SHP77 (cell line): ENCODE results near the gene TNFRSF14.
"Not testable (repeated sequence)": the region's sequence is repeated elsewhere in the genome, so short reads cannot be mapped to it uniquely, and the experiment has no call there.

ENCODE experiments used
- DNase-seq, 2 experiments: peaks; one replicate each; lab custom pipeline; 2025; lab: John Stamatoyannopoulos, UW

TNFRSF14 gene

DNA sequence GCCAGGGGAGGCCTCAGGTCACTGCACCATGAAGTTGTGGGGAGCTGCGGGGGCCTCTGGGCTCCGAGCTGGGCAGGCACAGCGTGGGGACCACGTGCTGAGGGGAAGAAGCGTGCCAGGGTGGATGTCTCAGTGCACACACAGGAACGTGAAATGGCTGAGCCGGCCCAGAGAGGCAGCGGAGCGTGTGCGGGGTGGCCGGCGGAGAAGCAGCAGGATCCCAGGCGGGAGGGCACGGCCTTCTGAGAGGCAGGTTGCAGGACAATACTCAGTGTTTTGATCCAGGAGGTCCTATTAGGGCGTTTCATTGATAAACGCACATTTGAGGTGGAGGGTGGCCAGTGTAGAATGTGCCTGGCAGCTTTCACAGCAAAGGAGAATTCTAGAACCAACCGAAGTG lies 12.9 kb downstream of the TNFRSF14 start:
- DNase-seq = no peak

DNA sequence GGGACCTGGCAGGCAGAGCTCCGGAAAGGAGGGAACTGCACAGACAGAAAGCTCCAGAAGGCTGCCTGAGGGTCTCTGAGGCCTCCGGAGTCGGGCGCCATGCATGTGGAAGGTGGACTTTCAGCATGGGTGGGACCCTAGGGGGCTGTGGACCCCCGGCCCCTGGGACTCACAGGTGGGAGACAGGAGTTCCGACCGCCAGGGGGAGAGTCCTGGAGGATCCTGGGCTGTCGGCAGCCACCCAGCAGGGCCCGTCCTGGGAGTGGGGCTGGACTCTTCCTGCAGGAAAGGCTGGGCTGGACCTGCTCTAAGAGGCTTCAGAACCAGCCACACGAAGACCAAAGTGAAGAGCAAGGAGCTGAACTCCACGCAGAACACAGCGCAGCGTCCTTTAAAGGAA lies 13.5 kb downstream of the TNFRSF14 start:
- not testable (repeated sequence) for DNase-seq

DNA sequence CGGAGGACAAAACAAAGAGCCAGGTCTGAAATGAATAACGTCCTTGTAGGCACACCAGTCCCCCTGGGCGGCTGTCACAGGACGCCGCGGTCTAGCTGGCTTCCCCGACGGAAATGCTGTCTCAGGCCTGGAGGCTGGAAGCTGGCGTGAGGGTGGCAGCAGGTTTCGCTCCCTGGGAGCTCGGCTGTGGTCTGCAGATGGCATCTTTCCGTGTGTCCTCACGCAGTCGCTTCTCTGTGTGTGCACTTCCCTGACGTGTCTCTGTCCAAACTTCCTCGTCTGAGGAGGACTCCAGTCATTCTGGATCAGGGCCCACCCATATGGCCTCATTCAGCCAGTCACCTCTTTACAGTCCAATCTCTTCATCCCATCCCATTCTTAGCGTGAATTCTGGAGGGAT lies 14.2 kb downstream of the TNFRSF14 start:
- DNase-seq = no peak

DNA sequence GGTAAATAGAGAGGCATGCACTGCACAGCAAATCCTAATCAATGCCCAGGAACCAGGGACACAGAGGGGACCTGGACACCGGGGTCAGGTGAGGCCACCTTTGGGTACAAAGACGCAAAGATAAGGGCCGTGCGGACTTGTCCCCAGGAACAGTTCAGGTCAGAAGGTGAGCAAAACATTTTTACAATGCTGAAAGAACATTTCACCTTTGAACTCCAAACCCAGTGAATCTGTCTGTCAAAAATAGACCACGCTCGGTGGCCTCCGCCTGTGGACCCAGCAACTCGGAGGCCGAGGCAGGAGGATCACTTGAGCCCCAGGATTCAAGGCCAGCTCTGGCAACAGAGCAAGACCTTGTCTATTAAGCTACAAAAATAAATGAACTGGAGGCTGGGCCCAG lies 15.2 kb downstream of the TNFRSF14 start:
- no peak for DNase-seq

DNA sequence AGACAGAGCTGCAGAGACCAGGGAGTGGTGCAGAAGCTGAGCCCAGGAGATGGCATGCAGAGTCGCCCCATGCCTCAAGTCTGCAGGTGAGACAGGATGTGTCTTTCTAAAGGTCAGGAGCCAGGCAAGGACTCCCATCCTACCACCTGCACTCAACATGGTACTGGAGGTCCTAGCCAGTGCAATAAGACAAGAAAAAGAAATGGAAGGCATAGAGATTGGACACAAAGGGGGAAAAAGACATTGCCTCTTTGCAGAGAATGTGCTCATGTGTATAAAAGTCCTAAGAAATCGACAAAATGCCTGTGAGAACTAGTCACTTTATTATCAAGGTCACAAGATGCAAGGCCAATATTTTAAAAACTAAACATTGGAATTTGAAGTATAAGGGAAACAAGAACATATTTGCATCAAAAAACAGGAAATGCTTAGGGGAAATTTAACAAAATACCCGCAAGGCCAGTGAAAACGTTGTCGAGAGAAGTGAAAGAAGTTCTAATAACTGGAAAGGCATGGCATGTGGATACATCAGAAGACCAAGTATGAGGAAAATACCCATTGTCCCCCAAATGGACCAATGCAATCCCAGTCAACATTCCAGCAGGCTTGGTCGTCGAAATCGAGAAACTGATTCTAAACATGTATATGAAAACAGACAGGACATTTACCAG lies 17.2 kb downstream of the TNFRSF14 start:
- no peak for DNase-seq

DNA sequence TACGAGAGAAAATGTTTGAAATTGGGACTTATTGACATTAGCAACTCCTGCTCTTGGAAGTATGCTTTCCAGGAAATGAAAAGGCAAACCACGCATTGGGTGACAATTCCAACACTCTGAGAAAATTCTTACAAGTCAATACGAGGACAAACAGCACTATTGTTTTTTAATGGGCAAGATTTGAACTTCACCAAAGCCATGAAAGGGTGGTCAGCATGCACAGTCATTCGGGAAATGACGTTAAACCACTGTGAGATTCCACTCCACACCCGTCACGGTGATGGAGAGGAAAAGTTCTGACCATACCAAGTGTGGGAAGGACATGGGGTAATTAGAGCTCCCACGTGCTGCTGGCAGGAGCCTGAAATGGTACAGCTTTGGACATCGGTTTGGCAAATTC lies 18.2 kb downstream of the TNFRSF14 start:
- DNase-seq = no peak

DNA sequence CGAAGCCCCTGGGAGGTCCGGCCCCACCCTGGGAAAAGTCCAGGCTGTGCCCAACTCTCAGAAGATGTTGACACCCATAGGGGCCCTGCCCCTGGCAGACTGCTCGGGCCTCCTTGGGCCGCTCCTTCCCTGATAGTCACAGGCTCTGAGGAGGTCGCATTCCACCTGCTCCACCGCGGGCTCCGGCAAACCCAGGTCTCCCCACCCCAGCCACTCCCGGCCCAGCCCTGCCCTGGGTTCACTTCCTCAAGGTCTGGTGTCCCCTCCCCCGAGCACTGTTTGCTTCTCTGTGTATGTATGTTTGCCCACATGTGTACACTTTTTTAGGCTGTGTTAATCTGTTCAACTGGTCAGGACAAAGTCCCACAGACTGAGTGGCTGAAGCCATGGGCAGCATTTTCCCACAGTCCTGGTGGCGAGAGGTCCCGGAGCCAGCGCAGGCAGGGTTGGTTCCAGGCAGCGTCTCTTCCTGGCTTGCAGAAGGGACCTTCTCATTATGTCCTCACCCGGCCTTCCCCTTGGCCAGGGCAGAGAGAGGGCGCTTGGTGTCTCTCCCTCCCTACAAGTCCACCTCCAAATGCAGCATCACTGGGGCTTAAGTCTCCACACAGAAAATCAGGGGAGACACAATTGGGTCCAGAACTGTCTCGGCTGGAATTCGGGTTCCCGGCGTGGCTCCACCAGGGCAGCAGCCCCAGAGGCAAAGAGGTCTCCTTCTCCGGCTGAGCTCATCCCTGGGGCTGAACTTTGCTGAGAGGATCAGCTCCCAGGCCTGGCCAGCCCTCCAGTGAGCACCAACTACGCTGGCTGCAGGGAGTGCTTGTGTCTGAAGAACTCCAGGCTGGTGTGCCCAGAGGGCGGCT lies 19.9 kb downstream of the TNFRSF14 start:
- no peak for DNase-seq

DNA sequence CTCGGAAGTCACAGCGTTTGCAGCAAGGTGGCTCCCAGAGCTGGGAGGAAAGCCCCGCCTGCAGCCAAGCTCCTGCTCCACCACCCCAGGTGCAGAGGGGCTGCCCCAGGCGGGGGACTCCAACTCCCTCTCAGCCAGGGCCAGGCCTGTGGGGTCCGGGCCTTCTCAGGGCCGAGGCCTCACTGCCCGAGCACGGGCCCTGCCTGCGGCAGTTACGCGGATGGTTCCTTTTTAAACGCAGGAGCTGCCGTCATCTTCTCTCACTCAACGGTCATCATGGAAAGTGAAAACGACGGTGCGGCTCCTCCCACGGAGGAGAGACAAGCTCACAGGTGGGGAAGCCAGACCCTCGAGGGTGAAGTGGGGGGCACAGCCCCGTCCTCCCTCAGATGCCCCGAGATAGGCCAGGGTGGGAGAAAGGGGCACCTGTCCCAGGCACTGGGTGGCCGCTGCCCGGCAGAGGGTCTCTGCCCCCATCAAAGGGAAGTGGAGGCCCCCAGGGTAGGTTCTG lies 21.4 kb downstream of the TNFRSF14 start:
- DNase-seq = not testable (repeated sequence)

DNA sequence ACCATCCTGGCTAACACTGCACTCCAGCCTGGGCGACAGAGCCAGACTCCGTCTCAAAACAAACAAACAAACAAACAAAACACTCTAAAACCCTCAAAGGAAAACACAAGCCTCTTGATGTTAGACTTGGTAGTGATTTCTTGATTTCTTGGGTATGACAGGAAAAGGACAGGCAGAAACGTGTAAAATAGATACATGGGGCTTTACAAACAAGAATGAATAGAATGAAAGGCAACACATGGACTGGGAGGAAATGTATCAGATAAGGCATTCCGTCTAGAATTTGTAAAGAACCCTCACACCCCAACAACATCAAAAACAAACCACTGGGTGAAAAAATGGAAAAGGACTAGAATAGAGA lies 22.6 kb downstream of the TNFRSF14 start:
- no peak for DNase-seq

DNA sequence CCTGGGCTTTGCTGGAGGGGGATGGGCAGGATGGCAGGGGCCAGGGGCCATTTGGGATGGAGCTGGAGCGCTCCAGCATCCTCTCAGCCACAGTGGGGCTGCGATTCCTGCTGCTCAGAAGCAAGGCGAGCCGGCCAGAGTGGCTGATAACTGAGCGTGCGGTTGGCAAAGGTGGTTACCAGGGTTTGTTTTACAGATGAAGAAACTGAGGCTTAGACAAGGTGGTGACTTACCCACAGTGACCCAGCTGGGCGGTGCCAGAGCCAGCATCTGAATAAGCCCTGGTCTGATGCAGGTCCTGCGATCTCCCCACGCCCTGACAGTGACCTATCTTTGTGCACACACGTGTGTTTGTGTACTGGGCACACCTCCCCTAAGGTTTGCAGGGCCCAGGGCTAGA lies 24.5 kb downstream of the TNFRSF14 start:
- DNase-seq = no peak

DNA sequence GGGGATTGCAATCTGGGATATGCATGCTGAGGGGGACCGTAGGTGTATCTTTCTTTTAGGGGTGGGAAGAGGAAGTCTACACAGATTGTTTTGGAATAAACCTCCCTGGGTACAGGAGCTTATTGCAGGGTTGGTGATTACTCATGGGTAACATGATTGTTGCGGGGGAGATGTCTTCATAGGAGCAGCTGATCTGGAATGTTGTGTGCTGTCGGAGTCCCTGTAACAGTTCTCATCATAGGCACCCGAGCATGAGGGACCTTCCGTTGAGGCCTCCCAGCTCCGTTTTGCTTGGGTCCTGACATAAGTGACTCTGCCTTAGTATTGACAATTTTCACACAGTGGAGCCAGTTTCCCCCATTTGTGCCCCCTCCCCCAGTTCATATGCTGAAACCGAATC lies 26.2 kb downstream of the TNFRSF14 start:
- DNase-seq = no peak

DNA sequence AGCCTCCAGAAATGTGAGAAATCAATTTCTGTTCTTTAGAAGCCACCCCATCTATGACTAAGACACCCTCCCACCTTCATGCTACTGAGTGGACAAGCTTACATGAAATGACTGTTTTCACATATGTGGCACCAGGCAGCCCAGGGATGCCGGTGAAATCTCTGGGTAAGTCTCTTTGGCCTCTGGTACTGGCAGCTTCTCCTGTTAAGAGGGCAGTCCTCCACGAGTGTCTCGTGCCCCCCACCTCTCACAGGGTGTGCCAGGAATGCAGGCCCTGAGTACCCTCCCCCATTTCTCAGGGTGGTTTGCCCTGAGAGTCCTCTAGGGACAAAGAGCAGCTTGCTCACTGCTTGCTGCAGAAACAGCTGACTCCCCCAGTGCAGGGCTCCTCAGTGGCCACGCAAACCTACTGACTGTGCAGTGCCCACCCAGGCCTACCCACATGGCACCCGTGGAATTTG lies 27.2 kb downstream of the TNFRSF14 start:
- no peak for DNase-seq

DNA sequence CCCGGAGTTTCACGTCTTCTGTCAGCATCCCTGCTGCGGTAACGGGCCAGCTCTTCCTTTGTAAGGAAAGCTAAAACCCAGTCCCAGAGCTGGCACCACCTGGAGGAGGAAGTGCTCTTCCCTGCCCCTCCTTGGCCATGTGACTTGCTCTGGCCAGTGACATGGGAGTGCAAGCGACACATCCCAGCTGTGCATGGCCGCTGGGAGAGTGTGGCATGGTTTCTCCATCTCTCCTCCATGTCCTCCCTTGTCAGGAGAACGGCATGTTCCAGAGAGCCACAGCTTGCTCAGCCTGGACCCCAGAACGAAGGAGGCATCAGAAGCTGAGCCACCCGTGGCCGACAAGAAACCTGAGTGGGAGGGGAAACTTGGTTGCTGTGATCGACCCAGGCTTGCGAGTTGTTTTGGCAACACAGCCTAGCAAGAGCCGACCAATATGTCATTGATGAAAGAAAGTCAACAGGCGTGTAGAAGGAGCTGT lies 27.7 kb downstream of the TNFRSF14 start:
- peak; percentile 56 to 77 for DNase-seq

DNA sequence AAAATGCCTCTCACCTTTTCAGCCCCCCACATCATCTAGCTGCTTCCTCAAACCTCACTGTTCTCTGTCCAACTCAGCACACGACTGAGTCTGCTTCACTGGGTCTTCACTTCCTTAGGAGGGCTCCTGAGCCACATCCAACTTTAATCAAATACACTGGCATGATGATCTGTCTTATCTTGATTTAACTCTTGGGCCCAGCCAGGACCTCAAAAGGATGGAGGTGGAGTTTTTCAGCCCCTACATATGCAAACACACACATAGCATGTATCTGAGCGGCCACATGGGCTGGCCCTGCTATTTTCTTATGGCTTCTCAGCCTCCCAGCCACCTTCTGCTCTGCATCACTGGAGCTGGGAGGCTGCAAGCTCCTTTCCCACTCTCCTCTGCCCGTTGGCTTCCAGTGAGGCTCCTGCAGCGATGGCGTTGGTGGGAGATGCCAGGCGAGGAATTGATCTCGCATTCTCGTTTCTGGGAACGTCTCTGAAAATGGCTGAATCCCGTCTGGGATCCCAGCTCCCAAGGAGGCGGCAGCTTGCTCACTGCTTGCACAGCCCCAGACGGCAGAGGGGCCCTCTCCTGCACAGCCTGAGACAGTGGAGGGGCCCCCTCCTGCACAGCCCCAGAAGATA lies 28.6 kb downstream of the TNFRSF14 start:
- DNase-seq = no peak

DNA sequence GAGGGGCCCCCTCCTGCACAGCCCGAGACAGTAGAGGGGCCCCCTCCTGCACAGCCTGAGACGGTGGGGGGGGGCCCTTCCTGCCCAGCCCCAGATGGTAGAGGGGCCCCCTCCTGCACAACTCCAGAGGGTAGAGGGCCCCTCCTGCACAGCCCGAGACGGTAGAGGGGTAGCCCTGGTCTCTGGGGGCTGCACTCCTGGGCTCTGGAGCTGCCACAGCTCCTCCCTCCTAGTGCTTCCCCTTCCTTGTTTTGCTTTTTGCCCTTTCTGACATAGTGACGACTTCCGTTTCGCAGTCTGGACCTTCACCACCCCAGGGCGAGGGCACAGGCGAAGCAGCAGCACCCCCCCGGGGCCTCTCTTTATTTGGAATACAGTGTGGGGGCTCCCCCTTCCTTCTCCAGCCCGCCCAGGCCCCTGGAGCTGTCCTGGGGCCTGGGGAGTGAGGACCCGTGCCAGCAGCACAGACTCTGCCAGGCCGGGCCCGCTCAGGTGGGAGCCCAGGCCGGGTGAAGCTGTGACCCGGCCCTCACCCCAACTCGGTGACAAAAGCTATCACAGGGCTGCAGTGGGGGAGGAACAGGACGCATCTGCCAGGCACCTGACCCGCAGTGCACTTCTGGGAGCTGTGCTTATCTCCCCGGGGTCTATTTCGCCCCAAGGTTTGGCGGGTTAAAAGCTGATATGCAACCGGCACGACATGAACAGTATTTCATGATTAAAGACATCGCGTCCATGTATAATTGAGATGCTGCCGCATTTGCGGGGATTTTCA lies 29.3 kb downstream of the TNFRSF14 start:
- peak in 1 of 2 experiments; percentile 54 for DNase-seq

DNA sequence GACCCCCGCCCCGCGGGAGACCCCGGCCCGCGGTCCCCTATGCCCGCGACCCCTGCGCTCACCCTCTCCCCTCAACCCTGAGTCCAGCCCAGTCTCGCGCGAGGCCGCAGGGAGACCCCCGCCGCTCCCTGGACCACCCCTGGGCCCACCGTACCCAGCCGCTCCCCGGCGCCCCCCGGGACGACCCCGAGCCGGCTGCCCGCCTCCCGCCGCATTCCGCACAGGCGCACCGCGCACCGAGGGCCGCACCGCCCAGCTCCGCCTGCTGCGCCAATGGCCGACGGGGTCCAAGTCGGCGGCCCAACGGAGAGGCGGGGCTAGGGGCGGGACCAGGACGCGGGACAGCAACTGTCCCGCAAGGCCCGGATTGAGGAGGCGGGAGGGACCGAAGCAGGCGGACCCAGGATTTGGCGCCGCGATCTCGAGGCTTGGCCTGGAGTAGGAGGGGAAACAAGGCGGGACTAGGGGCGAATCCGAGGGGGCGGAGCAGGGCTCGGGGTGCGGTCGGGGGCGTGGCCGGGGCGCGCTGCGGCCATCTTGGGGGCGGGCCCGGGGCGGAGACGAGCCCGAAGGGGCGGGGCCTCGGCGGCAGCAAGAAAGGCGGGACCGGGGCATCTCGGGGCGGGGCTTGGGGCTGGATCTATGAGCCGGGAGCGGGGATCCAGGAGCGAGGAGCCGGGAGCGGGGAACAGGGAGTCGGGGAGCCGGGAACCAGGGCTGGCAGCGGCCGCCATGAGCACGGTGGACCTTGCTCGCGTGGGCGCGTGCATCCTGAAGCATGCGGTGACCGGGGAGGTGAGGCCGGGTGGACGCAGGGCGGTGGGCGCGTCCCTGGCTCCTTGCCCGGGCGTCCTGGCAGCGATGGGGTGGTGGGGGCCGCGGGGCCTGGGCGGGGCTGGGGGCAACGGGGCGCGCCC lies 30.2 kb downstream of the TNFRSF14 start, which contains the start of gene PRXL2B:
Gene PRXL2B (plus strand): TSS at position 624 of the 917 bp plus-strand sequence. CDS start 109 bp downstream, at position 733.
- DNase-seq = peak; percentile 94

DNA sequence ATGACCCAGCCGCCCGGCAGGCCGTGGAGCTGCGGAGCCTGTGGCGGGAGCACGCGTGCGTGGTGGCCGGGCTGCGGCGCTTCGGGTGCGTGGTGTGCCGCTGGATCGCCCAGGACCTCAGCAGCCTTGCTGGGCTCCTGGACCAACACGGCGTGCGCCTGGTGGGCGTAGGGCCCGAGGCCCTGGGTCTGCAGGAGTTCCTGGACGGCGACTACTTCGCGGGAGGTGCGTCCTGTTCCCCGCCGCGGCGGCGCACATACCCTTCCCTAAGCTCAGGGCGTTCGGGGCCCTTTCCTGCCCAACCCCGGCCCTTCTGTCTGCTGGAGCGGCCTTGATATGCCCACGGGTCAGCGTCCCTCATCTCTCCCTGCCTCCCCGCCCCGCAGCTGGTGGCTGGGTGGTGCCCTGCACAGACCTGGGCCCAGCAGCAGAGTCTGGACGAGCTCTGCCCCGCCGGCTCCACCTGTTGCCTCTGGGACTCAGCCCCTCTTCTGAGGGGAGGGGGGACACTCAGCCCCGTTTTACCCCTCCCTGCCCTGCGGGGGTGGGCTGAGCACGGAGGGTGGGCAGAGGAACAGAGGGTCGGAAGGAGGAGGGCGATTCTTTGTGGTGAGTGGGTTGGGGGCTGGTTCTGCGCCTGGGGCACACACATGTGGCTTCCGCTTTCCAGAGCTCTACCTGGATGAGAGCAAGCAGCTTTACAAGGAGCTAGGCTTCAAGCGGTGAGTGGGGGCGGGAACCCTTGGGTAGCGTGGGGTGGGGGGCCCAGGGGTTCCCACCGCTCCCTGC lies 31.1 kb downstream of the TNFRSF14 start:
- no peak for DNase-seq

DNA sequence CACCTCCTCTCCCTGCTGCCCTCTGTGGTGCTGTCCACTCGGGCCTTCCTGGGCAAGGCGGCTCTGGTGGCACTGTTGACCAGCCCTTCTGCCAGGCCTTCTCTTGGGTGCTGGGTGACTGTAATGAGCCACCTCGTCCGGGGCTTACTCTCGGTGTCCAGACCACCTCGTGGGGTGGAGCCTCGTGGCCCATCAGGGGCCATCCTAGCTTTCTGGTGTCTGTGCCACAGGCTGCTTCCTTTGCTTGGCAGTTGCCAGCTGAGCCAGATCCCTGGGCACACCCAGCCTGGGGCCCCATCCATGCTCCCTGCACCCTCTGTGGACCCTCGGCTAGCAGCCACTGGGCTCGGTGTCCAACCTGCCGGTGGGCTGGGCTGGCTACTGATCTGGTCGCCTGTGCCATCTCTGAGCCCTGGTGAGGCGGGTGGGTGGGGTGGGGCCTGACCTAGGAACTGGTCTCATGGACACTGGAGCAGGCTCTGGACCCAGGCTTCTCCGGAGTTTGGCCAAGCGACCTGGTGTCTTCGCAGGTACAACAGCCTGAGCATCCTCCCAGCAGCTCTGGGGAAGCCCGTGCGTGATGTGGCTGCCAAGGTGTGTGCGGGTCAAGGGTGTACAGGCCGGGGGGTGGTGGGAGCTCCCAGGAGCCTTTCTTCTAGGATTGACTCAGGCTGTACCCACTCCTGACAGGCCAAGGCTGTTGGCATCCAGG lies 31.8 kb downstream of the TNFRSF14 start:
- no peak for DNase-seq
